ENCODE data around the gene TSTD2. TPM values are rescaled to one million over a fixed set of nuclear protein-coding genes. Genes with fewer than 3 reads are reported as not detected.

Gene TSTD2
- polyA plus RNA-seq, 5 donors: 30.1 to 43.8 (median 37.1) TPM

DNA sequence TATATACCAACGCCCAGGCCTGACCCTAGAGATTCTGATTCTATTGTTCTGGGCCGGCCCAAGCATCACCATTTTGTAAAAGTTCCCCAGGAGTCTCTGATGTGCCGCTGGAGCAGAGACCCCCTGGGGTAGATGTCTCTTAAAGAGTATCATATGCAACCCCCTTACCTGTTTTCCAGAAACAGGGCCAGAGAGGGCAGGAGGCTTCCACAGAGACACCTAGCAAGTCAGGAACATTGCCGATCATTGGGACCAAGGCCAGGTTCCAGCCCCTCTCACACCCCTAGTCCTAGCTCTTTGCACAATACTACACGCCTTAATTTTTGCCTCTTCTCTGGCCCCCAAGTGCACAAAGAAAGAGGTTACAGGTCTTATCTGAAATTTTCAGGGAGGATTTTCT, 67.9 kb downstream of the TSTD2 start:
- no peak for DNase-seq

DNA sequence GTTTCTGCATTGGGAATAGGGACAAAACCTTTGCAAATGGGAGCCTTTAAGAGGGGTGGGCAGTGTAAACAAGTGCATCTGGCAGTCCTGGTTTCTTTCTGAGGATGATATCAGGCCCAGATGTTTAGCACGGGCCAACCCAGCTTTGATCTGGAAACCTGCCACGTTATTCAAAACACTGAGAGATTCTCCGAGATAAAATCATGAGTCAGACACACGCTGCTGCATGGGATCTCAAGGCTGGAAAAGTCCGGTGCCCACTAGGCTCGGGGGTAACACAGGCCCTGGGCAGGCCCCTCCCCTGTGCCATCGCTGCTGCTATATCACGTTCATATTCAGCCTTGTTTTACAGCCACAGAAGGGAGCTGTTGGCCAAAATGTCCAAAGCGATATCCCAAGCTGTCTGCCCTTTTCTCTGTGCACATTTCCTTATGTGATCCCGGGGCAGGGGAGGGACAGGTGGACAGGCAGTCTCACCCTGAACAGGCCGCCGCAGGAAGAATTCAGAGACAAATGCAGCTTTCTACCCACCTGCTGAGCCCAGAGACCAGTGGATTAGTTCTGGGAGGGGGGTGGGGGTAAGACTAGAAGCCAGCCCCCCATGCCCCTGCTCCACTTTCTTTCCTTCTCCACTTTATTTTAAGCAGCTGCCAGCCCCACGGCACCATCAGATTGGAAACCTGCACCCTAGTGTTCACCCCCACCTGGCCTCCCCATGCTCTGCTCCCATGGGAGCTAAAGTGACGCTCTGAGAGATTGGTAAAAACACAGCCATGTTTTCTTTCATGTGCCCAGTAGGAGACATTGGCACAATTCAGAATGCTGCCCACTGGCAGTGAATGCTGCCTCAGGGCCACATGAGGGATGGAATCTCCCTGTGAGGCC, 68.6 kb downstream of the TSTD2 start:
- DNase-seq: no peak

DNA sequence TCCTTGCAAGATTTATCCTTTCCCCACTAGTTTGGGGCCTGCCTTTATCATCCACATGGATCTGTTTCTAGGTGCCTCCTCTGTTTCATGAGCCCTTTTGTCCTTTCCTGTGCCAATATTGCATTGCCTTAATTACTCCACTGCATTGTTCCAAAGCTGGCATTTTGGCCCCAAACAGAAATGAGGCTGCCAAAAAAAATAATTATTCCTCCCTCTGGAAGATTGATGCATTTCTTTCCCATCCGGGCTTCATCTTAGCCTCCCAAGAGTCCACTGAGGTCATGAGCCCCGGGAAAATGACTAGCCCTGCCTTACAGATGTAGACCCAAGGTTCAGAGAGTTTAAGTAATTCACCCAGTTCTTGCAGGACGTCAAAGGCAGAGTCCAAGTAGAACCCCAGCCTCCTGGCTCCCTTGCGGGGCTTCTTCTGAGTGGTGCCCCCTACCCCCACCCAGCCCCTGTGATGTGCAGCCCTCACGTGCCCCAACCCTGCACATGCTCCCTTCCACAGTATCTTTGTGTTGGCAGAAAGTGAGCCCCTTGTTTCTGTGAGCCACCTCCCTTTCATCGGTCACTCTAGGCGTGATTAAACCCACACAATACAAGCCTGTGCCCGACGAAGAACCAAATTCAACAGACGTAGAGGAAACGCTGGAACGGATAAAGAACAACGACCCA, 69.6 kb downstream of the TSTD2 start:
- no peak for DNase-seq

DNA sequence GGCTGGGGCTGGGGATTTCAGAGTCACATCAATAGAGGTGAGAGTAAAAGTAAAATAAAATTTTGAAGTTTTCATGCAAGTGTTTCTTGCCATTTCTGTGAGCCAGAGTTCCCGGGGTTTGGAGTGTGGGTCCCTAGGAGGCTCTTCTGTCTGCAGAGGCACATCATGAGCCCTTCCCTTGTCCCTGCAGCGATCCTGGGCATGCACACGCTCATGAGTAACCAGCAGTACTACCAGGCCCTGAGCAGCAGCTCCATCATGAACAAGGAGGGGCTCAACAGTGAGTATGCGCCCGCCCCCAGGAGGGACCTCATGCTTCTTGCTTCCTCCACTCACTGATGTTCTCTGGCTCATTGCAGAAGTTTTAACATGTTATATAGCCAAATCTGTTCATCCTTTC, 70.6 kb downstream of the TSTD2 start:
- no peak for DNase-seq

GRCh38 chr9:97561501-97561900, 71.7 kb downstream of the TSTD2 start:
- DNase-seq: no peak

DNA sequence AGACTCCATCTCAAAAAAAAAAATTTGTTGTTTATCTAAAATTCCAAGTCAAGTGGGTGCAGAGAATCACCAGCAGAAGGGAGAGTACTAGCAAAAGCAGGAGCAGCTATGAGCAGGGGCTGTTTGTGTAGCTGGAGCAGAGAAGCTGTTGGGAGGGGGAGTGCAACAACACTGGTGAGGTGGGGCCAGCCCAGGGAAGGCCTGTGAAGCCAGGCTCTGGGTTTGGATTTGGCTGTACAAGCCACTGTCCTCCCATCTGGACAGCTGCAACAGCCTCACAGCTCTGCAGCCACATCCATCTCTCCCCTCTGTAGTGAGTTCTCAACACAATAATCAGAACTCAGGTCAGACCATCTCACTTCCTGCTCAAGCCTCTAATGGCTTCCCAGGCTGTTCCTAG, 72.3 kb downstream of the TSTD2 start:
- no peak for DNase-seq

DNA sequence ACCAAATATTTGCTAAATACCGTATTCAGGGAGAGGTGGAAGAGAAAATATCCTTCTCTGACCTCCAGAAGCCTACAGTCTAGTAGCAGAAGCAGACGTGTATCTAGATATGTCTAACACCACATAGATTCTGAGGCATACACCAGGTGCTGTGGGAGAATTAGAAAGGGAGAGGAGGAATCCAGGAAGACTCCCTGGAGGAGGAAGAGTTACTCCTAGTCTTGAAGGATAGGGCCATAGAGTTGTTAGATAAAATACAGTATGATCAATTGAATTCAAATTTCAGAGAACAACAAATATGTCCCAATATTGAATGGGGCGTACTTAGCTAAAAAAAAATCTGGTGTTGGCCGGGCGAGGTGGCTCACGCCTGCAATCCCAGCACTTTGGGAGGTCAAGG, 73.0 kb downstream of the TSTD2 start:
- DNase-seq: no peak

GRCh38 chr9:97559111-97559514, 74.1 kb downstream of the TSTD2 start:
- DNase-seq: no peak

DNA sequence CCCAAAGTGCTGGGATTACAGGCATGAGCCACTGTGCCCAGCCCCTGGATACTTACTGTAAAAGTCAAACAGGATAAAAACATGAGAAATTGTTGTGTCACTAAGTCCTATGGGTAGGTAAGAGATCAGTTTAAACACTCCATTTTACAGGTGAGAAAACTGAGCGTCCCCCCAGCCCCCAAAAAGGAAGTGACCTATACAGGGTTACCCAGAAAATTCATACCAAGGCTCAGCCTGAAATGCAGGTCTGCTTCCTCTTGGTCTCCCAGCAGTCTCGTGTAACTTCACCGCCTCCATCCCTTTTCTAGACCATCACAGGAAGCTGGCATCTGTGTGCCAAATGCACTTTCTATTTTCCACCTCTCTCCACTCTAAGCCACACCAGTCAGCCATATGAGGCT, 74.5 kb downstream of the TSTD2 start:
- no peak for DNase-seq

DNA sequence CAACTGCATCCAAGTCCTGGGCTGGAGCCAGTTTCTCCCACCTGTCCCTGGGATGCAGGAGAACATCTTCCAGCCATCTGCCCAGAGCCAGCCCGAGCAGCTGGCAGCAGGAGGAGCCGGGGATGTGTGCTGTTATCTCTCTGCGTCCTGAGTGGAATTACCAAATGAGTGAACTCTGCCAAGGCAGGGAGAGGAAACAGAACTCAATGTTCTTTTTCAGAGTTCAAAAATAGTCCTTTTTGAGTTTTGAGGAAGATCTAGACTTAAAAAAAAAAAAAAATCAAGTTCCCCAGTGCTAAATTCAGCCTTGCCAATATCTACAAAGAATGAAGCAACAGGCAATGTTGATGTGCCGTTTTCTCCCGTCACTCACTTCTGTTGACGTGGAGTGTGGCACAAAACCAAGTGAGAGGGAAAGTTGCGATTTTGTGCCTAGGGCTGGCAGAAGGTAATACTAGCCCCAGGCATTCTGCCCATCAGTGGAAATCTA, 75.5 kb downstream of the TSTD2 start:
- no peak for DNase-seq

DNA sequence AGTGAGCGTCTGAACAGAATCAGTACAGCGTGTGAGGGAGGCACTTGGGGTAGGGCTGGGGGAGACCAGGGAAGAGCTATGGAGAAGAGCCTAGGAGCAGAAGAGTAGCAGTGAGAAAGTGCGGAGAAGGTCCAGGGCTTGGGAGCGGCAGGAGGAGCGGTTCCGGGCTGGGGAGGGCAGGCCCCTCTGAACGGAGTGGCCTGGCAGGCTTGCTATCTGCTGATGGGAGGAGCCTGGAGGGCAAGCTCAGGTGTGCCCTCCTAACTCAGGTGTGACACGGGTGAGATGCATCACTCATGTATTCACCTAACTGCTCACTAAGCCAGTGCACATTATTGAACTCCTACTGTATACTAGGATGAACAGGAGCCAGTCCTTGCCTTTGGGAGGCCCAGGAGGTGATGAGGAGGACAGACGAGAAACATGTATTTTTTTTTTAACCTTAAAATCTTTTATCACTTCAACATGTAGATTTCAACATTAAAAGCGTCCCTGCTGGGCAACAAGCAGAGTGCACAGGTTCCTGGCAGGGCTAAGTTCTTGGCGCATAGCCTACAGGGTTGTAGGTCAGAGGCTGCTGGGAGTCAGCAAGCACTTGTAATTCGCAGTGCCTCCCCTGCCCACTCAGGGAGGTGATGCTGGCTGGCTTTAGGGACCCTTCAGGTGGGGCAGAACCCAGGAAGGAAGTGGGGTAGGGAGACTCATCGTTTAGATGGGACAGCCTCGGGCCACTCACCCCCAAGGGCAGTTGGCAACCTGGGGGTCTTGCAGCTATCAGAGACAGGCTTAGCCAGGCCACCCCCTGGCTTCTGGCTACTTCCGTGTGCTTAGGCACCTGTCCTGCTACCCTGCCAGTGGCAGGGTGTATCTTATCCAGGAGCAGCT, 76.2 kb downstream of the TSTD2 start:
- no peak for DNase-seq

DNA sequence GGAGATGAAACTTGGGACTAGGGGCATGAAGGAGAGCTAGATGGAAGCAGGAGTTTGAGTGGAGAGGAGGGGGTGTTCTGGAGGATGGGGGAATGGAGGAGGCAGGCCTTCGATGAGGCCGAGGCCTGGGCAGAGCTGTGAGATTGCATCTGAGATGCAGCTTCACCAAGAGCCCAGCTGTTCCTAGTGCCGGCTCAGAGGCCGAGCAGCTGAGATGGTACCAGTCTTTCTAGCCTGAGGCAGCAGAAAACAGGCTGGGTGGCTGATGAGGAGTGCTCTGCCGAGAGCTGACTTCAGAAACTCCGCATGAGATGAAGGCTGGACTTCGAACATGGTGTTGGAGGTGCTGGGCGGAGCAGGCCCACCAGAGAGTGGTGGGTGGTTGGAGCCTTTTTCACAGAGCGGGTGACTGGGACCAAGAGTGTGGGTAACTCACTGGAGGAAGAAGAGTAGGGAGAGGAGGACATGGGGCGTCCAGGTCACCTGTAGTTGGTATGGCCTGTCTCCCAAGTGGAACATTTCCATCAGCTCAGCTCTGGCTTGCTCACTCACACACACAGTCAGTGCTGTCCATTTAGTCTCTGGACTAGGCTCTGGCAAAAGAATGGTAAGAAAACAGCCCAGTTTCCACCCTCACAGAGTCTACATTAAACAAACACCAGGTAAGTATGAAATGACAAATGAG, 77.0 kb downstream of the TSTD2 start:
- DNase-seq: no peak

GRCh38 chr9:97555164-97555563, 78.0 kb downstream of the TSTD2 start:
- no peak for DNase-seq

DNA sequence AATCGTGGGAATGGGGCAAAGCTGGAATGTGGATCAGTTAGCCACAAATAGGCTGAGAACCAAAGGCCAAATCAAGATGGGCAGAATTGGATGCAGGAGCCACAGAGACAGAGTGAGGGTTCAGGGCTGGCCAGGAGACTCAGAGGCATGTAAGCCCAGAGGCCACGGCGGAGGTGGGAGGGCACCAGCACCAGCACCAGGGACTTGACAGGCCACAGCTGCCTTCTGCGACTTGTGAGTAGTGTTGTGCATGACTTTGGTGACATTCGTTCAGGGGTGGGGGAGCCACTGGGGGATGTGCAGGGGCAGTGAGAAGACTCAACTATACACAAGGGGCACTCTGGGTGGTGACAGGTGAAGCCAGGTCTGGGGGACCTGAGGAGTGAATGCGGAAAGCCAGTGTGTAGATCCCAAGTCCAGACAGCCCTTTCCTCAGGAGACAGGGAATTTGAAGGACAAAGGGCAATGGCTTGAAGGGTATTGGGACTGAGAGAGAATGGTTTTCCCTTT, 78.5 kb downstream of the TSTD2 start:
- DNase-seq: no peak

GRCh38 chr9:97553841-97554240, 79.3 kb downstream of the TSTD2 start:
- no peak for DNase-seq

GRCh38 chr9:97553141-97553540, 80.0 kb downstream of the TSTD2 start:
- DNase-seq: no peak

DNA sequence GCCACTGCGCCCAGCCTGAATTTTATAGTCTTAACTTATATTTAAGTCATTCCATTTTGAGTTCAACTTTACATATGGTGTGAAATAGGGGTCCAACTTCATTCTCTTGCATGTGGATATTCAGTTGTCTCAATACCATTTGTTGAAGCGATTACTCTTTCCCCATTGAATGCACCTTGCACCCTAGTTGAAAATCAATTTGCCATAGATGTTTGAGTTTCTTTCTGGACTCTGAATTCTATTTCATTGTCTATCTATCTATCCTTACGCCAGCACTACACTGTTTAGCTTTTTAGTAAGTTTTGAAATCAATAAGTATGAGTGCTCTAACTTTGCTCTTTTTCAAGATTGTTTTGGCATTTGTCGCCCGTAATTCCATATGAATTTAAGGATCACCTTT, 81.9 kb downstream of the TSTD2 start:
- DNase-seq: no peak

GRCh38 chr9:97550386-97550785, 82.8 kb downstream of the TSTD2 start:
- no peak for DNase-seq
